GM18520 (cell line): ENCODE results near the gene PPM1F.

Source experiments
- ATAC-seq: cut with Tn5 transposase; IDR thresholded peaks from one replicate; pipeline ENCODE4 v1.9.1; 2021; ENCODE audit not compliant: unreplicated experiment

The PPM1F gene

DNA sequence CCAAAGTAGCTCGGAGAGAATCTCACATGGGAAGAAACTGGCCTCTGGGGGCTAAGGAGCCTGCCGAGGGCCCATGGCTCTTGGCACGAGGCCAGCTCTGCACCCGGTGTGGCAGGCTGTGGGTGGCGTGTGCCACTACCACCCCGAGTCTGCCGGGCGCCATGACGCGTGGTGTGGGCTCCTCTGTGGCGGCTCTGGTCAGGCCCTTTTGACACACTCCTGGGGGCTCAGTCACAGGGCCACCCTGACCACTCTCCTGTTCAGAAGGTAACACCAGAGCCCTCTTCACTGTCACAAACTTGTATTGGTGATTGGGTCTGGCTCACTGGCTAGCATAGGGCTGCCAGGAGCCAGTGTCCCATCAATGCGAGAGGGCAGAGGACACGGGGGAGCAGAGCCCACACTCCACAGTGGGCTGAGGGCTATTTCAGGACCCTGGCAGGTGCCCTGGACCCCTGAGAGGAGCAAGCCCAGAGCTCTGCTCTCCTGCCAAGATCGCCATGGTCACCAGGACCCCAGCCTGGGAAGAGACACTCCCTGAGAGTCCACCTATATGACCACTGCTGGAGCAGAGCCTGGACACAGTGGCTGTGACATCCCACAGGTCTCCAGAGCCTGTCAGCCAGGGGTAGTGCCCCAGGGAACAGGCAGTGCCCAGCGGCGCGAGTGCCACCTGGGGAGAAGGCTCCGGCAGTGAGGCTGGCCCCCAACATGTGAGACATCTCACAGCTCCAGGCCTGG is 8.6 kb upstream of the PPM1F start:
- no peak for ATAC-seq

DNA sequence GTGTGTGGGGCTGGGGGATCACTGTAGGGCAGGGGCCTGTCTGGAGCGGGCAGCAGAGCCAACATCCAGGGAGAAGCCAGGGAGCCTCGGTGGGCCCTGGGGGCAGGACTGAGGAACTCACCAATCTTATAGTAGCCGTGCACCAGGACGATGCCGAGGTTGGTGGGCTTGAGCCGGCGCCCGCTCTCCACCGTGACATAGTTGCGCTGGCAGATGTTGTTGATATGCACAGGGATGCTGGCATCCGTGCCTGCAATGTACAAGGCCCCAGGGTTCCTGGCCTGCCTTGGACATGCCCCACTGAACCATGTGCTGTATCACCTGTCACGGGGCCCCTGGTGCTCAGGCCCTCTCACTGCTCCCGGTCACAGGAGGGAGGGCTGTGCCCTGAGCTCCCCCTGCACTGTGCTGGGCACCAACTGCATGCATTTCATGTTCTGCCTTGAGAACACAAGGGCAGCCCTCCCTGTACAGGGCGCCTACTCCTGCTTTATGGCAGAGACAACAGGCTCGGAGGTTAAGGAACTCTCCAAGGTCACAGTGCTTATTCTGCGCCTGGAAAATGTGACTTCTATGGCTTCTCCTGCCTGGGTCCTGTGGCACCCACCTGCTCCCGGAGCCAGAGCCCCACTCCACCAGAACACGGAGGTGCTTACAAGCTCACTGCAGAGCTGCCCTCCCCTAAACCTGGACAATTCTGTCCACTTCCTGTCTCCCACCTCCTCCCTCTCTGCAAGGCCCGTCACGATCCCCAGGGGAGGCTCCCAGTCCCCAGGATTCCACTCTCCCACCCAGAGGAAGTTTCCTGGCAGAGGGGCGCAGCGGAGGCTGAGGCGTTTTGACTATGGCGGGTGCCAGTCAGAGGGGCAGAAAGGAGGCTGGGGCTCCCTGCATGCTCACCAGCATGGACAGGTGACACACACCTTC is 7.8 kb upstream of the PPM1F start:
- no peak for ATAC-seq

DNA sequence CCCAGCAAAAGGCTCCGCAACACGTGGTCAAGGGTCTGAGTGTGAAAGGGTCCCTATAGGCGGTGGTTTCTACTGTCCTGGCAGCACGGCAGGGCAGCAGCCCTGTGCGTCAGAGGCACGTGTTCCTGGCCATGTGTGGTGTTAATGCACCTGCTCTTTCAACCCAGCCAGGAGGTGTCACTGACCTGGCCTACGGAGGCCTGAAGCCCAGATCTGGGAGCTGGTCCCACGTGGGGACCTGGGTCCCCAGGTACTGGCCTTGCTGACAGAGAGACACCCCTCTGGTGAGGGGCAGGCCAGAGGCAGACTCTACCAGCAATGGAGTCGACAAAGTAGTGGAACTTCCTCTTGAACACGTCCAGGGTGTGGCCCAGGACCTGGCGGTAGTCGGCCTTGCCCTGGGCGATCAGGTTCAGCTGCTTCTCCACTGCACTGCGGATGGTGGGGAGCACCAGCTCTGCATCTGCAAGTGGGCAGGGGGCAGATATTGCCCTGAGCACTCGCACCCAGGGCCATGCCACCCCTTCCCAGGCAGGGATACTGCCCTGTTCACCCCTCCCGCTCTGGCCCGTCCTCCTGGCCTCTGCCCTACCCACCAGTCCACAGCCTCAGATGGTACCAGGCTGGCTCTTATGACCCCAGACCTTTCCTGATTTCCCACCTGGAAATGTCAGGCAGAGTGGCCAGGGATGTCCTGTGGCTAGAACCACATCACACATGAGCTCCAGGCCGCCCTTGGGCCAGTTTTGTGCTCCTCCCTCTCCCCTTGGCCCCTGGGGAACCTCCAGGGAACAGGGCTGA is 6.8 kb upstream of the PPM1F start:
- ATAC-seq, result no peak

DNA sequence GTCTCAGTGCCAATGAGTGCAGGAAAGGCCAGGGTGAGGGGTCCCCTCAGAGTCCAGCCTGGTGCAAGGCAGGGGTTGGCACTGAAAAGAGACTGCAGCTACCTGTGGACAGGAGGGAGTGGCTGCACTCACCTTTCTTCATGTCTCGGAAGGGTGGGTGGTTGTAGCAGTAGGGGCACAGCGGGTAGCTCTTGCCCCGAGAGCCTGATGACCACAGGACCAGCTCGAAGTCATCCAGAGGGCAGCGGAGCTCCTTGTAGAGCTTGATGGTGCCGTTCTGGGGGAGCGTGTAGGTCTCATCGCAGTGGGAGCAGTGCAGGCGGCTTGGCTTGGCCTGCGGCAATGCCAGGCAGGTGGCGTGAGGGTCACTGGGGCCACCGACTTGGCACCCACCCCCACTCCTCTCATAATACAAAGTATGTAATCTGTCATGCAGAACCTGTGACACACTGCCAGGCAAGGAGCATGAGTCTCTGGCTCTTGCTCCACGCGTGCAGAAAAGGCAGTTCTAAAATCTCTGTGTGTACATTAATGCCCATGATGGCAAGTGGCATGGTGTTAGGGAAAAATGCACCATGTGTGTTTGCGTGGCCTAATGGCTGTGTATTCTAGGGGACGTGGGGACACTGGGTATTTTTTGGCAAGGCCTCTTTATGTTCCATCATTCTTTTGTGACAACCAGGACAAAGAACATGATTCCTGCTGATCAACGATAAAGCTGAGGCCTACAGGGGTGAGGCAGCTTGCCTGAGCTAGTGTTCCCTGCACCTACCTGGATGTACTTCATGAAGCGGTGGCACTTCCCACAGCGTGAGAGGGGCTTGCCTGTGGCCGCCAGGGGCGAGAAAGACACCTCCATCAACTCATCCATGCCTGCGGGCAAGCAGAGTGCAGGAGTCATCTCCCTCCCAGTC is 6.0 kb upstream of the PPM1F start:
- ATAC-seq, result no peak

DNA sequence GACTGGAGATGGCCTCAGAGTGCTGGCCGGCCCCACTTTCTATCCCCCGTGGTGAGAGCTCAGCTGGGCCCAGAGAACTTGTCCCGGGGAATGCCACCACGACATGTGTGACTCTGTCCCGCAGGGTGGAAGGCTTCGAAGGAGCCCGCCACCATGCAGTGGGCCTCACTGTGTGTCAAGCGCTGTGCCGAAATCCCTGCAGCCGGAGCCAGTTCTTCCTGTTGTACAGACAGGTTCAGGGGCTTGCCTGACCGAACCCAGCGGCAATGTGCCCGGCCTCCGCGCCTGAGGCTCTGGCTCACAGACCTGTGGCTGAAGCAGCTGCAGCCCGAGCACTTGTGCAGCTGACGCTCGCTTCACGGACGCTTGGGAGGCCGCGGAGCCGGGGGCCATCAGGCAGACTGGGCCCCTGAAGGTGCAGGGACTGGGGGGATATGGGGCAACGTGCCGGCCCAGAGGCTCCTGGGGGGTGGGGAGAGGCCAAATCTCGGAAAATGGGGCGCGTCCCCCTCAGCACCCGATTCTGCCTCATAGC is 650 bp downstream of the PPM1F start:
- no peak for ATAC-seq

DNA sequence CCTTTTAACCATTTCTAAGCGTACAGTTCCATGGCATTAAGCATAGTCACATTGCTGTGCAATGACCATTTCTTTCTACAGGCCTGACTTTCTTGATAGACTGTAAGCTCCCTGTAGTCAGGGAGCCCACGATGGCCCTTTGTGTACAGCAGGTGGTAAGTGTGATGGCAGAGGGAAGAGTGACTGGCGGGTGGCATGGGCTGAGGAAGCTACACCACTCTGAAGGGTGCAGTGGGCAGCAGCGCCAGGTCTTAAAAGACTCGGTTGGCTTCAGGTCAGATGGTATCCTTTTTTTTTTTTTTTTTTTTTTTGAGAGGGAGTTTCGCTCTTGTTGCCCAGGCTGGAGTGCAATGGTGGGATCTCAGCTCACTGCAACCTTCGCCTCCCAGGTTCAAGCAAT is 1.6 kb downstream of the PPM1F start:
- no peak for ATAC-seq

DNA sequence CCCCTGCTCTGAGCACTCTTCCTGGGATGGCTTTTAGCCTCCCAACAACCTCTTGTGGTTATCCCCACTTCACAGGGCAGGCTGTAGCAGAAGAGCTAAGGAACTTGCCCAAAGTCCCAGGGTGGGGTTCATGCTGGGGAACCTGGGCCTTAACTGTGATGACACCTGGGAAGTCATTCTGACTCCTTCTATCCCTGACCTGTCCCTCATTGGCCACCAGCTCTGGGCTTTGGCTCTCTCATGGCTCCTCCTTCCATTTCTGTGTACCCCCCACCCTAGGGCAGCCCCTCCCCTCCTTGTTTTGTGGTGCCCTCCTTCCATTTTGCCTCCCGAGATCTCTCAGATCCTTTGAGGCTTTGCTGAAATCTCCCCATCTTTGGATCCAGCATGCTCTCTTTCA is 2.7 kb downstream of the PPM1F start:
- ATAC-seq, result no peak

DNA sequence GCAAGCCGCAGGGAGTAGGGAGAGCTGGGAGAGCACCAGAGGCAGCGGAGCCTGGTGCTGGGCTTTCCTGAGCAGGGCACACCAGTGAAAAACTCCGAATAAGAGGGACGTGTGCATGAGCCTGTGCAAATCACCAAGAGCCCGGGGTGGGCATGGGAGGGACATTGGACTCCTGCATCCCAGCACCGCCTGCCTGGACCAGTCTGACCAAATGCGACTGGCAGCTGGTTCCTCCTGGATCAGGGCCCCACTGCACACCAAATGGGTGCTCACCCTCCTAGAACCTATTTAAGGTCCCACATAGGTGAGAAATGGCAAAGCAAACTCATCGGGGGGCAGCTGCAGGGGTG is 3.1 kb downstream of the PPM1F start:
- ATAC-seq, result no peak

DNA sequence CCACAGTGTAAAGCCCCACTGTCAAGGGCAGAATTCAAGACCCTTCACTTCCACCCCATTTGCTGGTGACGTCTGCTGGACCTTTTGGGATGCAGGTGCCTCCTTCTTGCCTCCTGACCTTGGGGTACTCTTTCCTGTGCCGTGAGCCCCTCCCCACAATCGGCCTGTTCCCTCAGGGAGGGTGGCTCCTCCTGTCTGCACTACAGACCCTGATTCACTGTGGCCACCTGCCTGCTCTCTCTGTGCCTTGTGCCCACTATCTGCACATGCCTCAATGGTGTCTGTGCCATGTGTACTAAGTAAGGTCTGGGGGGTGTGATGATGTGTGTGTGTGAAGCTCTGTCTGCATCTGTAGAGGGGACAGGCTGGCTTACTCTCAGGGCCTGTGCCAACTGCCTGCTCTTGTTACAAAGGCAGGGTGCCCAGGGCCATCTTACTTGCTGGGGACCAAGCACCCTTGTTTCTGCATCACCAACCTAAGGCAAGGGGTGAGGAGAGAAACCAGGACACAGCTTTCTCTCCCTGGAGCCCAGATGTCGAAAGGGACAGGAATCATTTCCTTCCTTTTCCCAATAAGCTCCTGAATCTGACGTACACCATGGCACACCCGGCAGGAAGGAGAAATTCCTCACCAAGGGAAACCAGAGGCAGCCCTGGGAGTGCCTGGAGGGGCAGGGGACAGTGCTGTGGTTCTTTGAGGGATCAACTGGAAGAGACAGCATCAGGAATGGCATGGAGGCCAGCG is 3.7 kb downstream of the PPM1F start:
- ATAC-seq, result no peak

DNA sequence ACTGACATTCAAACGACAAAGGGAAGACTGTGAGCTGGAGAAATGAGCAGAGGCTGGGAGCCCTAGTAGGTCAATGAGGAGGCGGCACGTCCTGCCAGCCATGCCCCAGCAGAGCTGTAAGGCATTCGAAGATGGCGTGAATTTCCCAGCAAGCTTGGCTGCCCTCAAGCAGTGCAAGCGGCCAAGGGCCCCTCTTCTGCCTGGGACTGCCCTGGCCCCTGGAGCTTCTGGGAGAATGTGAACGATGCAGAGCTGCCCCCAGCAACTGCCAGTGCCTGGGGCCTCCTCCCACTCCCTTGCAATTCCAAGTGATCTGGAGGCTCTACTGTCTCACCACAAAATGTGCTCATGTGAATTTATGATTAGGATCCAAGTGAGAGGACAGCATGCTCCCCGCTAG is 4.3 kb downstream of the PPM1F start:
- ATAC-seq, result no peak

DNA sequence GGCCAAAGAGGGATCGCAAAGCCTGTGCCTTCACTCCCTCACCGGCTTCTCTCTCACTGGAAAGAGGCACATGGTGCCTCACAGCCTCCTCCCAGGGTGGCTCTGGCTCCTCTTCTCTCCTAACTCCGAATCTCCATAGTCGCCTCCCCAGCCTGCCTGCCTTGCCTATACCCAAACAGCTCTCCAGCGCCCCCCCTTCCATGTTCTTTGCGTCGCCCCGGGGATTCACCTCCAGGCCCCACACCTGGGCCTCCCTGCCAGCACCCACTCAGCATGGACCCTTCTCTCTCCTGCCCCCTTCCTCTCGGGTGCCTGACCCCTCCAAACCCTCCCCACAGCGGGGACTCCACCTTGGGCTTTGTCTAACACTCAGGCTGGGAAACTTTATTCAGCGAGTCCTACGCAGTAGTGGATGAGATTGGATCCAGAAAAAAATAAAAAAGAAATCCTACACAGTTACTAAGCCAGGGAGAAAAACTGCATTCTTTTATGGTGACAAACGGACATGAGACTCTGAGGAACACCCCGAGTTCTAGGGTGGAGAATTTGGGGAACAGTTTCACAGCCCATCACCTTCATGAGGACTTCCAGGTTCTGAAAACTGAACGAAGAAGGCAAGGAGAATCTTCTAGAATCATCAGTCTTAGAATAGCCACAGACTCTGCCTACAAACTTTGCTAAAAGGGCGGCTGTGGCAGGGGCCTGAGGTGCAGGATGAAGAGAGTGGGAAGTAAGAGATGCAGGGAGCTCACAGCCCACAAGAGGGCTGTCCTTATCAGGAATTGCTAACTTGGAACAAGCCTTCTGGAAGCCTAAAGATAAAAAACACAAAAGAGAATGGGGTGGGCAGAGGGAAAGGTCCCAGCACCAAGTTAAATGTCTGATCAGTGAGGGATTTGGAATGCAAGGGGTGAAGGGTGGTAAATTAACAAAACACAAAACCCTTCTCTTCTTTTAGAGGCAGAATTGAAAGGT is 5.3 kb downstream of the PPM1F start:
- no peak for ATAC-seq

DNA sequence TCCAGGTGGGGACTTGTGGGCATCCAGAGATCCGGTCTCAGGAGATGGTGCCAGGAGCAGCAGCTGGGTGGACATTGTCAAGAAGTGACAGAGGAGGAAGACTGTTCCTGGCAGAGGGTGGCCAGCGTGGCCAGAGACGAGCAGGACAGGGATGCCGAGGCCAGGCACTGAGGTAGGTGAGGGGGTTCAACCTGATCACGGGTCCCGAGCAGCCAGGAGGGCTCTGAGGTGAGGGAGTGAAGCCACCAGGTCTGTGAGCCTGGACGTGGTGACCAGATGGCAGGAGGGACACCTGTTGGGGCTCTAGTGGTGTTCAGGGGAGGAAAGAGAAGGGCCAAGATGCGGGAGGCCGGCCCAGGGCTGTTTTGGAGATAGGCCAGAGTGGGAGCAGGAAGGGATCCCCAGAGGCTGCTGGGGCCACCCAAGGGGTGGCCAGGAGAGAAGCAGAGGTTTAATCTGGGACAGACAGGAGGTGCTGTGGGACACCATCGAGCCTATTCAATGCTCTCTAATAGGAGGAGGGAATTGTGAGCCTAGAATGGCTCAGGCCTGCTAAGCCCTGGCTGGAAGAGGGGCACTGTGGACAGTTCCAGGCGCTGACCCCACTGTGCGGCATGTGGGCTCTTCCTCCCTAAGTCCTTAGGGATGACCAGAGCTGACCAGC is 6.3 kb downstream of the PPM1F start:
- no peak for ATAC-seq

DNA sequence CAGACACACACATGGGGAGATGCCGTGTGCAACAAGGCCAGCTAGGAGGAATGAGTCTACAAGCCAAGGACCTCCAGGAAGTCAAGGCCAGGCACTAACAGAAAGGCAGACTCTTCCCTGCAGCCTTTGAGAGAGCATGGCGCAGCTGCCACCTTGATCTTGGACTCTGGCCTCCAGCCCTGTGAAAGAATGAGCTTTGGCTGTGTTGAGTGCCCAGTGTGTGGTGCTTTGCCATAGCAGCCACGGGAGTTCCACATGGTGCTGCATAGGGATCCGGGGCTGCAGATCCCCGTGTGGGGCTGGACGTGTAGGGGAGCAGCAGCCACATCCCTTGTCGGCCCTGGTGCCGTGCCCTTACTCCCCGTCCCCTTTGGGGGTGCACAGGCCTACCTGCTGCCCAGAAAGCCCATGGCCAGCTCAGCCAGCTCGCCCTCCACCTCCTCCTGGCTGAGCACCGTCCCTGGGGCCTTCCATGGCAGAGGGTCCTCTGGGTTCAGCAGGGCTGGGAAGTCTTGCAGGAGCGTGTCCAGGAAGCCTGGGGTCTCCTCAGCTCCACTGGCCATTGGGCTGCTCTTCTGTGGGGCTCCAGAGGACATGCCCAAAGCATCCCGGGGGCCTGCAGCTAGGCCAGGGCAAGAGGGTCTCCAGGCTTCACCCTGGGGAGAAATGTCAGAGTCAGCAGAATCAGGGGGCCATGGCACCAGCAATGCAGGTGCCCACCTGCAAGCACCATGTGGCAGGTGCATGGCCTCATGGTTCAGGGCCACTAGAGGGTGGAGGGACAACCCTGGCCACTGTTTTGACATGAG is 7.0 kb downstream of the PPM1F start:
- no peak for ATAC-seq

DNA sequence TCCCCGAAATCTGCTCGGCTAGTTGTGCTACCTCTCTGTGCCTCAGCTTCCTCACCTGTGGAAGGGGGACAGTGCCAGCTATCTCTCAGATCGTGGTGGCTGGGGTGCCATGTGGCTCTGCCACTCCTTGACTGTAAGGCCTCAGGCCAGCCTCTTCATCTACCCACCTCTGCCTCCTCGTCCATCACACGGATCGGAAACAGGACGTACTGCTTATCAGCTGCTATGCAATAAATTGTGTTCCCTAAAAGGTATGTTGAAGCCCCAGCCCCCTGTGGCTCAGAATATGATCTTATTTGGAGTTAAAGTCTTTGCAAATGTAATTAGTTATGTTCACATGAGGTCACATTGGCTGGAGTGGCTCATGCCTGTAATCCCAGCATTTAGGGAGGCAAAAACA is 7.8 kb downstream of the PPM1F start:
- ATAC-seq, result no peak

DNA sequence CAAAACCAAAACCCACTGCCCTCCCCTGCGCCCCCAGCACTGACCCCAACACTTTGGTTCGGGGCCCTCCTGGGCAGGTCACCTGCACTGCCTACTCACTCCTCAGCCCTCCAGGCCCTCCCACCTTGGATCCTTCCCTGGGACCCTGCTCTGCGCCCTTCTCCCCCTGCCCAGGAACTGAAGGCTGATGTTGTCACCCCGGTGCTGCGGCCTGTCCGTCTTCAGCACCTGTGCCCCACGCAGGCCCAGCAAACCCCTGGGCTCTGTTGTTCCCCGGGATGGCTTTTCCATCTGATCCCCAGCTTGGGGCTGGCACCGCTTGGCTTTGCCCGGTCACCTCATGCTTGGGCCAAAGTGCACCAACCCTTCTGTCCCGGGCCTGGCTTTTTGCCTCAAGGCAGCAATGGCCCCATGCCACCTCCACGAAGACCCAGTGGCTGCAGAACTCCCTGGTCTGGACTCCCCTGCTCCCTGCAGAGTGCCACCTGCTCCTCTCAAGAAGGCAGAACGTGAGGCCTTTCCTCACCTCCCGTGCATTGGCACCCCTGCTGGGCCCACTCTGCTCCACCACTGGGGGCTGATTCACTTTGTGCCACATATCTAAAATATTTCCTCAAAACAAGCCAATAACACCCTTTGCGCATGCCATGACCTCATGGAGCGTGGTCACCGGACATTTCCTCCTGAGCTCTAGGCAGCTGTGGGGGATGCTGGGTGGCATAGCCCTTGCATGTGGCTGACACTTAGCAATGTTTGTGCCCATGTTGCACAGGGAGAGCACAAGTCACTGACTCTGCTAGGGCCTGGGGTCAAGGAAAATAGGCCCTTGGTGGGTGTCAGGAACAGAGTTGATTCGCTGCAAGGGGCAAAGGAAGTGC is 8.8 kb downstream of the PPM1F start:
- ATAC-seq, result no peak
